GM23248 (cell line): ENCODE data around the gene HUS1.

ENCODE experiments used
- EZH2 ChIP-seq: fragments of 200-600 bp; sonication (generic); IDR thresholded peaks from 2 replicates; pipeline ENCODE4 v1.6.1; 2018; ENCODE audit warnings: antibody characterized with exemption, mild to moderate bottlenecking; ENCODE audit not compliant: insufficient read depth, poor library complexity, severe bottlenecking
- EZH2phosphoT487 ChIP-seq: fragments of 200-600 bp; sonication (generic); IDR thresholded peaks from 2 replicates; pipeline ENCODE4 v1.6.1; 2018; ENCODE audit warnings: antibody characterized with exemption, moderate library complexity, mild to moderate bottlenecking, low read depth; ENCODE audit not compliant: insufficient read depth

DNA sequence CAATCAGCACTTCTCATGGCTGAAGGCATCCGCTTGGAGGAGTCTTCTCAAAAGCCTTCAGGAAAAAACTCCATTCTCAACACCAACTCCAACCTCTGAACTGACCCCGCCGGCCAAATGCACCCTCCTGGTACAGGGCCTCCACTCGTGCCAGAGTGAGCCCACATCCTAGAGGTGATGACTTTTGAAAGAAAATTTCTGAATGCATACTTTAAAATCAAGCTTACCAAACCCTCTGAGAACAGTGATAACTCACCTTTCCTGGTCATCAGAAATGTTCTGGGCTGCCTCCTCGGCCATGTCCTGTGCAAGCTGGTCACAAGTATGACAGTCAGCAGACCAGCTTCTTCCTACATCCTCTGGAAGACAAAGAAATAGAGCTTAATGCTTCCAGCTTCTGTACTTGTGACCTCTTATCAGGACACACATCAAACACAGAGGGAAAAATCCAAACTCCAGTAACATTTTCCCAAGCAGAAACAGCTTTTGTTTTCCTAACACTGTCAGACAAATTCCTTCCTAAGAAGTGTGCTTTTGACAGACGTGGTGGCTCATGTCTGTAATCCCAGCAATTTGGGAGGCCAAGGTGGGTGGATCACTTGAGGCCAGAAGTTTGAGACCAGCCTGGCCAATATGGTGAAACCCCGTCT is 31.1 kb downstream of the HUS1 start, which contains the start of gene PKD1L1:
- TF ChIP-seq EZH2 (no peak), EZH2phosphoT487 (no peak)
